ENCODE results near the gene CELF5.

The CELF5 gene

DNA sequence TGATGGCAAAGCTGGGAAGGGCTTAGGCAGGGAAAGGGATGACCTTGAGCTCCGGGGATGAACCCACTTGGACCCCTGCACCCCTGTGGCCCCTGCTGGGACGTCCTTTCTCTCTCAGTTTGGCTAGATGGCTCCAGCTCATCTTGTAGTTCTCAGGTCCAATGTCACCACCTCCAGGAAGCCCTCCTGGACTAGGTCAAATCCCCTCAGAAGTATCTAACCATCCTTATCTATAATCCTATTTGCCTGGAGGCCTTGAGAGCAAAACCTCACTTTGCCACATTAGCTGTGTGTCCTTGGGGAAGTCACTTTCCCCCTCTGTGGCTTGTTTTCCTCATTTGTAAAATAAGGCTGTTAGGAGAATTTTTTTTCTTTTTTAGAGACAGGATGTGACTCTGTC is 99.2 kb downstream of the CELF5 start:
- H3K27me3 ChIP-seq (ENCODE audit: insufficient read depth, low read length), result no peaks in the 10 kb centered on the region

GRCh38 chr19:3324405-3324856 is 100.0 kb downstream of the CELF5 start:
- no peaks in the 10 kb centered on the region for H3K9me2 ChIP-seq (ENCODE audit: low read depth, low read length)
- no peaks in the 10 kb centered on the region for H3K4me1 ChIP-seq (ENCODE audit: insufficient read depth, low read length, severe bottlenecking)
- no peak overlapping the region for H2AFZ ChIP-seq (ENCODE audit: low read length)
- H3F3A ChIP-seq (ENCODE audit: insufficient read depth, low read length), result no peaks in the 10 kb centered on the region
- TF ChIP-seq CTCF (IDR thresholded peaks at IDR 0.05; ENCODE audit: low read length) (peak; percentile 65), EZH2 (IDR thresholded peaks at IDR 0.05; ENCODE audit: borderline replicate concordance, low read length) (no peak)
- no peaks in the 10 kb centered on the region for H3K27me3 ChIP-seq (ENCODE audit: insufficient read depth, low read length)
- H3K4me2 ChIP-seq (ENCODE audit: low read length), result no peak overlapping the region
- no peak overlapping the region for H3K27ac ChIP-seq (ENCODE audit: low read depth, low read length, poor library complexity, severe bottlenecking)
- no peaks in the 10 kb centered on the region for H3K79me2 ChIP-seq (ENCODE audit: insufficient read depth, low read length)
- no peak overlapping the region for H3K9ac ChIP-seq (ENCODE audit: low read length)
- H4K20me1 ChIP-seq (ENCODE audit: insufficient read depth, low read length), result no peaks in the 10 kb centered on the region
- no peaks in the 10 kb centered on the region for H3K9me3 ChIP-seq (ENCODE audit: low read length)
- H3K36me3 ChIP-seq (ENCODE audit: insufficient read depth, low read length), result no peaks in the 10 kb centered on the region
- no peak overlapping the region for H3K4me3 ChIP-seq (ENCODE audit: low read depth, low read length, poor library complexity, severe bottlenecking)

More for the DNA sequence above, 99.2 kb downstream of the CELF5 start:
- Histone ChIP-seq H2AFZ (ENCODE audit: low read length) (no peak overlapping the region), H3K36me3 (ENCODE audit: insufficient read depth, low read length) (no peaks in the 10 kb centered on the region), H3K4me3 (ENCODE audit: low read depth, low read length, poor library complexity, severe bottlenecking) (no peak overlapping the region), H3K27ac (ENCODE audit: low read depth, low read length, poor library complexity, severe bottlenecking) (no peak overlapping the region), H3K9me3 (ENCODE audit: low read length) (no peaks in the 10 kb centered on the region), H3F3A (ENCODE audit: insufficient read depth, low read length) (no peaks in the 10 kb centered on the region), H3K9me2 (ENCODE audit: low read depth, low read length) (no peaks in the 10 kb centered on the region), H3K4me1 (ENCODE audit: insufficient read depth, low read length, severe bottlenecking) (no peaks in the 10 kb centered on the region), H4K20me1 (ENCODE audit: insufficient read depth, low read length) (no peaks in the 10 kb centered on the region), H3K9ac (ENCODE audit: low read length) (no peak overlapping the region), H3K79me2 (ENCODE audit: insufficient read depth, low read length) (no peaks in the 10 kb centered on the region), H3K4me2 (ENCODE audit: low read length) (no peak overlapping the region)
- TF ChIP-seq CTCF (IDR thresholded peaks at IDR 0.05; ENCODE audit: low read length) (no peak), EZH2 (IDR thresholded peaks at IDR 0.05; ENCODE audit: borderline replicate concordance, low read length) (no peak)

DNA sequence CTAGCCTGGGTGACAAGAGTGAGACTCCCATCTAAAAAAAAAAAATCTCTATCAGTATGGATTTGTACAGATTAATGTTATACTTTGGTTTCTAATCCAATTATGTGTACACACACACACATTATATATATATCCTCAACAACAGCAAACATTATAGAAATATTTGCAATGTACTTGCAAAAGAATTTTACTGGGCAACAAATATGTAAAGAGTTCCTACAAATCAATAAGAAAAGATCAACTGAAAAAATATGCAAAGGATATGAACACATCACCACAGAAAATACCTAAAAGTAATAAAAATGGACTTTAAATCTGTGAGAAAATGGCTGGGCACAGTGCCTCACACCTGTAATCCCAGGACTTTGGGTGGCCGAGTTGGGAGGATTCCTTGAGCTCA is 101.0 kb downstream of the CELF5 start:
- no peak overlapping the region for H2AFZ ChIP-seq (ENCODE audit: low read length)
- no peak for TF ChIP-seq EZH2 (IDR thresholded peaks at IDR 0.05; ENCODE audit: borderline replicate concordance, low read length)
- no peak for TF ChIP-seq CTCF (IDR thresholded peaks at IDR 0.05; ENCODE audit: low read length)
- H3K9me3 ChIP-seq (ENCODE audit: low read length), result no peaks in the 10 kb centered on the region

More for the DNA sequence above, 101.0 kb downstream of the CELF5 start:
- Histone ChIP-seq H3K79me2 (ENCODE audit: insufficient read depth, low read length) (no peaks in the 10 kb centered on the region), H3K9ac (ENCODE audit: low read length) (no peak overlapping the region), H3F3A (ENCODE audit: insufficient read depth, low read length) (no peaks in the 10 kb centered on the region), H3K4me3 (ENCODE audit: low read depth, low read length, poor library complexity, severe bottlenecking) (no peak overlapping the region), H4K20me1 (ENCODE audit: insufficient read depth, low read length) (no peaks in the 10 kb centered on the region), H3K27ac (ENCODE audit: low read depth, low read length, poor library complexity, severe bottlenecking) (no peak overlapping the region), H3K9me2 (ENCODE audit: low read depth, low read length) (no peaks in the 10 kb centered on the region), H3K36me3 (ENCODE audit: insufficient read depth, low read length) (no peaks in the 10 kb centered on the region), H3K4me1 (ENCODE audit: insufficient read depth, low read length, severe bottlenecking) (no peaks in the 10 kb centered on the region), H3K27me3 (ENCODE audit: insufficient read depth, low read length) (0 out of 2 replicates have a peak, but pooled peaks cover 6% of the 10 kb centered on the region), H3K4me2 (ENCODE audit: low read length) (no peak overlapping the region)
